Neural cell (in vitro differentiated cells): ENCODE measurements around the gene KERA. TPM values are rescaled to one million over a fixed set of nuclear protein-coding genes. Genes with fewer than 3 reads are reported as not detected.

ENCODE experiments used
- H2AFZ ChIP-seq: fragments of 200-600, 300-800 bp; sonication (generic), shearing (Covaris generic); 2 replicates; pipeline ENCODE4 v1.6.0; 2014; ENCODE audit warnings: low read depth, mild to moderate bottlenecking, antibody characterized with exemption, low read length, moderate library complexity
- H3F3A ChIP-seq: fragments of 200-600 bp; shearing (Covaris generic); 2 replicates; pipeline ENCODE4 v1.6.1; 2016; ENCODE audit warnings: mild to moderate bottlenecking, moderate library complexity, mixed read lengths, antibody characterized with exemption, low read length; ENCODE audit not compliant: insufficient read depth, poor library complexity, severe bottlenecking
- H3K27ac ChIP-seq: fragments of 200-600, 300-800 bp; sonication (generic), shearing (Covaris generic); 2 replicates; pipeline ENCODE4 v1.5.1; 2014; ENCODE audit warnings: mild to moderate bottlenecking, low read length, moderate library complexity
- H3K27me3 ChIP-seq: fragments of 300-800, 200-600 bp; sonication (generic), shearing (Covaris generic); 2 replicates; pipeline ENCODE4 v1.6.0; 2014; ENCODE audit warnings: mild to moderate bottlenecking, low read depth, low read length, moderate library complexity; ENCODE audit not compliant: insufficient read depth
- H3K36me3 ChIP-seq: fragments of 300-800, 200-600 bp; sonication (generic), shearing (Covaris generic); 2 replicates; pipeline ENCODE4 v1.5.1; 2014; ENCODE audit warnings: mild to moderate bottlenecking, antibody characterized with exemption, low read length, moderate library complexity; ENCODE audit not compliant: insufficient read depth
- H3K4me2 ChIP-seq: fragments of 300-800, 200-600 bp; sonication (generic), shearing (Covaris generic); 2 replicates; pipeline ENCODE4 v1.6.0; 2014; ENCODE audit warnings: mild to moderate bottlenecking, low read length
- H3K4me3 ChIP-seq: fragments of 300-800, 200-600 bp; sonication (generic), shearing (Covaris generic); 2 replicates; pipeline ENCODE4 v1.5.1; 2014; ENCODE audit warnings: mild to moderate bottlenecking, low read length, moderate library complexity
- H3K79me2 ChIP-seq: fragments of 200-600 bp; shearing (Covaris generic); replicated peaks from 2 replicates; pipeline ENCODE4 v1.6.0; 2014; ENCODE audit warnings: mild to moderate bottlenecking, low read length, moderate library complexity; ENCODE audit not compliant: insufficient read depth
- H3K9ac ChIP-seq: fragments of 300-800, 200-600 bp; sonication (generic), shearing (Covaris generic); 2 replicates; pipeline ENCODE4 v1.6.1; 2016; ENCODE audit warnings: mild to moderate bottlenecking, low read length, mixed read lengths
- H3K9me2 ChIP-seq: fragments of 200-600 bp; shearing (Covaris generic); 2 replicates; pipeline ENCODE4 v1.6.1; 2016; ENCODE audit warnings: mild to moderate bottlenecking, low read length, mixed read lengths; ENCODE audit not compliant: insufficient read depth
- H3K9me3 ChIP-seq: fragments of 200-600, 300-800 bp; sonication (generic), shearing (Covaris generic); 2 replicates; pipeline ENCODE4 v1.6.1; 2016; ENCODE audit warnings: mild to moderate bottlenecking, mixed run types, low read length, moderate library complexity, mixed read lengths
- H4K20me1 ChIP-seq: fragments of 200-600 bp; shearing (Covaris generic); 2 replicates; pipeline ENCODE4 v1.6.1; 2016; ENCODE audit warnings: mild to moderate bottlenecking, mixed run types; ENCODE audit not compliant: insufficient read depth
- EP300 ChIP-seq: fragments of 450-650 bp; conservative IDR thresholded peaks from 2 replicates; pipeline ENCODE4 v1.6.1; 2014; ENCODE audit warnings: antibody characterized with exemption, mild to moderate bottlenecking, moderate library complexity; ENCODE audit not compliant: poor library complexity, severe bottlenecking
- EZH2 ChIP-seq: fragments of 200-600, 300-800 bp; shearing (Covaris generic), sonication (generic); IDR thresholded peaks from 2 replicates; pipeline ENCODE4 v1.6.1; 2014; ENCODE audit warnings: antibody characterized with exemption, low read length, borderline replicate concordance, mild to moderate bottlenecking; ENCODE audit not compliant: insufficient read depth, poor library complexity, severe bottlenecking
- MXI1 ChIP-seq: fragments of 450-650 bp; conservative IDR thresholded peaks from 2 replicates; pipeline ENCODE4 v1.6.1; 2014; ENCODE audit warnings: antibody characterized with exemption, mild to moderate bottlenecking; ENCODE audit not compliant: poor library complexity, severe bottlenecking
- POLR2AphosphoS5 ChIP-seq: IDR thresholded peaks from 2 replicates; pipeline ENCODE4 v1.6.1; 2012
- RAD21 ChIP-seq: fragments of 450-650 bp; conservative IDR thresholded peaks from 2 replicates; pipeline ENCODE4 v1.6.1; 2014; ENCODE audit warnings: antibody characterized with exemption, mild to moderate bottlenecking, moderate library complexity
- SMC3 ChIP-seq: fragments of 450-650 bp; conservative IDR thresholded peaks from 2 replicates; pipeline ENCODE4 v1.6.1; 2014; ENCODE audit warnings: antibody characterized with exemption, mild to moderate bottlenecking, moderate library complexity; ENCODE audit not compliant: poor library complexity
- TAF1 ChIP-seq: IDR thresholded peaks from 2 replicates; pipeline ENCODE4 v1.6.1; 2012; ENCODE audit warnings: low read depth
- polyA plus RNA-seq: library from polyadenylated mRNA; depleted of rRNA; stranded (reverse); fragments of >200 nt; gene quantifications from 2 replicates; pipeline ENCODE4 v1.2.3, GENCODE V29; 2014
- TF ChIP-seq, protein P1 (sequence below): fragments of 450-650 bp; IDR thresholded peaks from 2 replicates; pipeline ENCODE4 v1.5.1; 2014; ENCODE audit warnings: antibody characterized with exemption, mild to moderate bottlenecking, moderate library complexity; ENCODE audit not compliant: poor library complexity, severe bottlenecking
- TF ChIP-seq, protein P2 (sequence below): IDR thresholded peaks from 2 replicates; pipeline ENCODE4 v1.6.1; 2012; ENCODE audit warnings: borderline replicate concordance

Gene KERA
- polyA plus RNA-seq, 1 donor from 2014 or later: not detected

DNA sequence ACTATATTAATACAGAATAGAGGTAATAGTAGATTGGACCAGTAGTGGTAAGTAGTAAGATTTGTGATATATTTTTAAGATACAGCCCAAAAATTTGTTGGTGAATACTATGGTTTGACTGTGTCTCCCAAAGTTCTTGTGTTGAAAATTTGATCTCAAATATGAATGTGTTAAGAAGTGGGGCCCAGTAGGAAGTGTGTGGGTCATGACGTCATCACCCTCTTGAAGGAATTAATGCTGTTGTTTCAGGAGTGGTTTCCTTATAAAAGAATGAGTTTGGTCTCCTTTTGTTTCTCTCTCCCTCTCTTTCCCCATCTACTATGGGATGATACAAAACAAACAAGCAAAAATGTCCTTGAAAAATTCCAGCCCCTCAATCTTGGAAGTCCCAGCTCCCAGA, 37.1 kb upstream of the KERA start:
- TF ChIP-seq RAD21 (no peak), MXI1 (no peak), EZH2 (no peak), POLR2AphosphoS5 (no peak), SMC3 (no peak), TAF1 (no peak), EP300 (no peak)
- TF ChIP-seq, protein P1, sequence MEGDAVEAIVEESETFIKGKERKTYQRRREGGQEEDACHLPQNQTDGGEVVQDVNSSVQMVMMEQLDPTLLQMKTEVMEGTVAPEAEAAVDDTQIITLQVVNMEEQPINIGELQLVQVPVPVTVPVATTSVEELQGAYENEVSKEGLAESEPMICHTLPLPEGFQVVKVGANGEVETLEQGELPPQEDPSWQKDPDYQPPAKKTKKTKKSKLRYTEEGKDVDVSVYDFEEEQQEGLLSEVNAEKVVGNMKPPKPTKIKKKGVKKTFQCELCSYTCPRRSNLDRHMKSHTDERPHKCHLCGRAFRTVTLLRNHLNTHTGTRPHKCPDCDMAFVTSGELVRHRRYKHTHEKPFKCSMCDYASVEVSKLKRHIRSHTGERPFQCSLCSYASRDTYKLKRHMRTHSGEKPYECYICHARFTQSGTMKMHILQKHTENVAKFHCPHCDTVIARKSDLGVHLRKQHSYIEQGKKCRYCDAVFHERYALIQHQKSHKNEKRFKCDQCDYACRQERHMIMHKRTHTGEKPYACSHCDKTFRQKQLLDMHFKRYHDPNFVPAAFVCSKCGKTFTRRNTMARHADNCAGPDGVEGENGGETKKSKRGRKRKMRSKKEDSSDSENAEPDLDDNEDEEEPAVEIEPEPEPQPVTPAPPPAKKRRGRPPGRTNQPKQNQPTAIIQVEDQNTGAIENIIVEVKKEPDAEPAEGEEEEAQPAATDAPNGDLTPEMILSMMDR: no peak
- TF ChIP-seq, protein P2, sequence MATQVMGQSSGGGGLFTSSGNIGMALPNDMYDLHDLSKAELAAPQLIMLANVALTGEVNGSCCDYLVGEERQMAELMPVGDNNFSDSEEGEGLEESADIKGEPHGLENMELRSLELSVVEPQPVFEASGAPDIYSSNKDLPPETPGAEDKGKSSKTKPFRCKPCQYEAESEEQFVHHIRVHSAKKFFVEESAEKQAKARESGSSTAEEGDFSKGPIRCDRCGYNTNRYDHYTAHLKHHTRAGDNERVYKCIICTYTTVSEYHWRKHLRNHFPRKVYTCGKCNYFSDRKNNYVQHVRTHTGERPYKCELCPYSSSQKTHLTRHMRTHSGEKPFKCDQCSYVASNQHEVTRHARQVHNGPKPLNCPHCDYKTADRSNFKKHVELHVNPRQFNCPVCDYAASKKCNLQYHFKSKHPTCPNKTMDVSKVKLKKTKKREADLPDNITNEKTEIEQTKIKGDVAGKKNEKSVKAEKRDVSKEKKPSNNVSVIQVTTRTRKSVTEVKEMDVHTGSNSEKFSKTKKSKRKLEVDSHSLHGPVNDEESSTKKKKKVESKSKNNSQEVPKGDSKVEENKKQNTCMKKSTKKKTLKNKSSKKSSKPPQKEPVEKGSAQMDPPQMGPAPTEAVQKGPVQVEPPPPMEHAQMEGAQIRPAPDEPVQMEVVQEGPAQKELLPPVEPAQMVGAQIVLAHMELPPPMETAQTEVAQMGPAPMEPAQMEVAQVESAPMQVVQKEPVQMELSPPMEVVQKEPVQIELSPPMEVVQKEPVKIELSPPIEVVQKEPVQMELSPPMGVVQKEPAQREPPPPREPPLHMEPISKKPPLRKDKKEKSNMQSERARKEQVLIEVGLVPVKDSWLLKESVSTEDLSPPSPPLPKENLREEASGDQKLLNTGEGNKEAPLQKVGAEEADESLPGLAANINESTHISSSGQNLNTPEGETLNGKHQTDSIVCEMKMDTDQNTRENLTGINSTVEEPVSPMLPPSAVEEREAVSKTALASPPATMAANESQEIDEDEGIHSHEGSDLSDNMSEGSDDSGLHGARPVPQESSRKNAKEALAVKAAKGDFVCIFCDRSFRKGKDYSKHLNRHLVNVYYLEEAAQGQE: no peak
- Histone ChIP-seq H3F3A (no peaks in the 10 kb centered on the region), H3K4me3 (no peak overlapping the region), H2AFZ (no peak overlapping the region), H3K9me3 (peaks cover 3% of the 10 kb centered on the region), H3K4me2 (no peak overlapping the region), H3K27ac (no peak overlapping the region), H3K9ac (no peak overlapping the region), H3K36me3 (no peaks in the 10 kb centered on the region), H3K27me3 (no peaks in the 10 kb centered on the region), H3K9me2 (no peaks in the 10 kb centered on the region), H4K20me1 (no peaks in the 10 kb centered on the region), H3K79me2 (no peaks in the 10 kb centered on the region)

DNA sequence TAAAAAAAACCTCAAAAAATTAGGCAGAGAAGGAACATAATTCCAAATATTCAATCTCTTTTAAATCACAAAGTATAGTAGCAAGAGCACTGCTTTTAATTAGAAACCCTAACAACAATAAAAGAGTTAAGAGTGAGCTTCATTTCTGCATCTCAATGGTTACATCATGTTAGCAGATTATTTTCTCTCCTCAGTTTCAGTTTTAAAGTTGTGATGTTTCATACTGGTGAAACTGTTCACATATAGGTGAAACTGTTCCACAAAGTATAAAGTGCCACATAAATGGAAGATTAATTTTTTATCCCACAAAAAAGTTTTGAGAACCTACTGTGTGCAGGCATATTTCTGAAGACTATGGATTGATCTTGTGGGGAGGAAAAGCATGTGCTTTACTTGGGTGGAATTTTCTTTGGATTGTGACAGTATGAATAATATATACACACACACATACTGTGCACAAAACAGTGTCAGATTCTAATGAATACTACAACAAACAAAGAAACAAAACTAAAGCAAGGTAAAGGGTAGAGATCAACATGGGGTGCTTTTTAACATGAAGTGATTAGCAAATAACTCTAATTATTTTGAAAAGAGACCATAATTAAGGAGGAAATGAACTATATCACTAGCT, 36.3 kb upstream of the KERA start:
- no peak for TF ChIP-seq RAD21
- no peak for TF ChIP-seq EZH2
- Histone ChIP-seq H2AFZ (no peak overlapping the region), H3K9me2 (no peaks in the 10 kb centered on the region), H3K27ac (no peak overlapping the region), H3K79me2 (no peaks in the 10 kb centered on the region), H3K4me3 (no peak overlapping the region), H4K20me1 (no peaks in the 10 kb centered on the region), H3K27me3 (no peaks in the 10 kb centered on the region), H3F3A (no peaks in the 10 kb centered on the region), H3K9ac (no peak overlapping the region), H3K9me3 (peaks cover 3% of the 10 kb centered on the region), H3K36me3 (no peaks in the 10 kb centered on the region), H3K4me2 (no peak overlapping the region)

DNA sequence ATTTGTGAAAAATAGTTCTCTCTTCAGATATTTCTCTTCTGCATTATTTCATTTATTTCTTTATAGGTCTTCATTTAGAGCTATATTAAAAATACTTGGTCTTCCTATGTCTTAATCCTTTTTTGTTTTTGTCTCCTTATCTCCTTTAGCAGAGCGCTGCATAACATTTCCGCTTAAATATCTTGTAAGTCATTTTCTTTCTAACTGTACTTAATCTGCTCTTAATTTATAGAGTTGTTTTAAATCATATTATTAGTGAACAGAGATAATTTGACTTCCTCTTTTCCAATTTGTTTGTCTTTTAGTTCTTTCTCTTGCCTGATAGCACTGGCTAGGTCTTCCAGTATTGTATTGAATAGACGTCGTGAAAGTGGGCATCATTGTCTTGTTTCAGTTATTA, 35.5 kb upstream of the KERA start:
- Histone ChIP-seq H3K27me3 (no peaks in the 10 kb centered on the region), H3K4me2 (no peak overlapping the region), H4K20me1 (no peaks in the 10 kb centered on the region), H3K4me3 (no peak overlapping the region), H3K9me3 (peaks cover 3% of the 10 kb centered on the region), H2AFZ (no peak overlapping the region), H3K79me2 (no peaks in the 10 kb centered on the region), H3F3A (no peaks in the 10 kb centered on the region), H3K36me3 (no peaks in the 10 kb centered on the region), H3K9me2 (no peaks in the 10 kb centered on the region), H3K27ac (no peak overlapping the region), H3K9ac (no peak overlapping the region)
- TF ChIP-seq, protein P2: no peak
- TF ChIP-seq, protein P1: no peak
- TF ChIP-seq MXI1 (no peak), EZH2 (no peak), EP300 (no peak), POLR2AphosphoS5 (no peak), TAF1 (no peak), SMC3 (no peak), RAD21 (no peak)
